Measurements from ENCODE around the gene FGF14.

Gene FGF14

DNA sequence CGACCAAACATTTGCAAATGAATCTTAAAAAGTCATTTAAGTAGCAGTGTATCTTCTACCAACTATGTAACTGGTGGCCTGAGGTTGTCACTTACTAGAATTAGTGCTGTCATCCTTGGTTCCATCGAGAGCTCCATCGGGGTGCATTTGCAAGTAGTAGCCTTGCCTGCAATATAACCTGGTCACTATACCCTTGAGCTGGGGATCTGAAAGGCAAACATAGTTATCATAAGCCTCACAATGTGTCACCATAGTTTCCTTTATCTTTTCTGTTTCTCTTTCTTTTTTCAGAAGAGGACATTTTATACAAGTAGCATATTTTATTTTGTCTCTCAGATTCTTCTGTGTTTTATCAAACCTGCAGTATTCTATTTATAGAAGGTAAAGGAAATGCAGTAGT is 526.8 kb downstream of the FGF14 start:
- H4K91ac ChIP-seq (ENCODE audit: low read depth, low read length): no peak overlapping the region
- no peak overlapping the region for H3K14ac ChIP-seq (ENCODE audit: low read length)
- no peak overlapping the region for H4K12ac ChIP-seq (ENCODE audit: low read depth, low read length)
- no peak overlapping the region for H3K18ac ChIP-seq (ENCODE audit: low read length)
- H2BK12ac ChIP-seq (ENCODE audit: low read length): no peak overlapping the region
- H2AK5ac ChIP-seq (ENCODE audit: low read length): no peak overlapping the region
- H3K27ac ChIP-seq (ENCODE audit: low read depth, low read length): no peak overlapping the region
- H3K9ac ChIP-seq (ENCODE audit: low read length): no peak overlapping the region
- H3K4me1 ChIP-seq (ENCODE audit: control insufficient read depth in 1 of 2, insufficient read depth in 2 of 2, low read length in 2 of 2): no peaks in the 10 kb centered on the region
- H4K8ac ChIP-seq (ENCODE audit: low read depth, low read length): no peak overlapping the region
- no peak overlapping the region for H2BK120ac ChIP-seq (ENCODE audit: insufficient read depth, low read length, poor library complexity)
- no peaks in the 10 kb centered on the region for H3K79me2 ChIP-seq (ENCODE audit: control insufficient read depth, insufficient read depth, low read length, poor library complexity)
- DNase-seq: no peak
- H2BK5ac ChIP-seq (ENCODE audit: low read depth, low read length, poor library complexity): no peak overlapping the region
- no peak overlapping the region for H3K4me3 ChIP-seq (ENCODE audit: low read depth, low read length)
- no peaks in the 10 kb centered on the region for H3K9me3 ChIP-seq (ENCODE audit: insufficient read depth, low read depth, low read length)
- no peaks in the 10 kb centered on the region for H3K27me3 ChIP-seq (ENCODE audit: insufficient read depth, low read length)
- WGBS (ENCODE audit: extremely low coverage, insufficient coverage, insufficient read length): no CpG with 5 or more reads among the region's 3 CpGs
- H3K79me1 ChIP-seq (ENCODE audit: low read length): no peaks in the 10 kb centered on the region
- no peak overlapping the region for H3K23ac ChIP-seq (ENCODE audit: low read length)
- no peaks in the 10 kb centered on the region for H3K36me3 ChIP-seq (ENCODE audit: control insufficient read depth in 1 of 2, insufficient read depth in 2 of 2, low read length in 2 of 2)
- no peak overlapping the region for H3K4ac ChIP-seq (ENCODE audit: low read depth, low read length)
- no peak overlapping the region for H2AFZ ChIP-seq (ENCODE audit: insufficient read depth, low read length, poor library complexity)
- H3K4me2 ChIP-seq (ENCODE audit: low read length): no peak overlapping the region

GRCh38 chr13:101869553-101869952 is 532.3 kb downstream of the FGF14 start:
- Histone ChIP-seq H3K27me3 (ENCODE audit: insufficient read depth, low read length) (no peaks in the 10 kb centered on the region), H3K27ac (ENCODE audit: low read depth, low read length) (no peak overlapping the region), H2BK5ac (ENCODE audit: low read depth, low read length, poor library complexity) (no peak overlapping the region), H3K18ac (ENCODE audit: low read length) (no peak overlapping the region), H2BK120ac (ENCODE audit: insufficient read depth, low read length, poor library complexity) (no peak overlapping the region), H4K8ac (ENCODE audit: low read depth, low read length) (no peak overlapping the region), H3K36me3 (ENCODE audit: control insufficient read depth in 1 of 2, insufficient read depth in 2 of 2, low read length in 2 of 2) (no peaks in the 10 kb centered on the region), H3K23ac (ENCODE audit: low read length) (no peak overlapping the region), H3K79me1 (ENCODE audit: low read length) (no peaks in the 10 kb centered on the region), H3K4me2 (ENCODE audit: low read length) (no peak overlapping the region), H4K12ac (ENCODE audit: low read depth, low read length) (no peak overlapping the region), H3K4me3 (ENCODE audit: low read depth, low read length) (no peak overlapping the region), H3K14ac (ENCODE audit: low read length) (no peak overlapping the region), H2BK12ac (ENCODE audit: low read length) (no peak overlapping the region), H3K9me3 (ENCODE audit: insufficient read depth, low read depth, low read length) (no peaks in the 10 kb centered on the region), H3K4me1 (ENCODE audit: control insufficient read depth in 1 of 2, insufficient read depth in 2 of 2, low read length in 2 of 2) (no peaks in the 10 kb centered on the region), H2AK5ac (ENCODE audit: low read length) (no peak overlapping the region), H4K91ac (ENCODE audit: low read depth, low read length) (no peak overlapping the region), H3K4ac (ENCODE audit: low read depth, low read length) (no peak overlapping the region), H2AFZ (ENCODE audit: insufficient read depth, low read length, poor library complexity) (no peak overlapping the region), H3K9ac (ENCODE audit: low read length) (no peak overlapping the region), H3K79me2 (ENCODE audit: control insufficient read depth, insufficient read depth, low read length, poor library complexity) (no peaks in the 10 kb centered on the region)
- DNase-seq: peak in 1 of 2 donors; percentile 41

DNA sequence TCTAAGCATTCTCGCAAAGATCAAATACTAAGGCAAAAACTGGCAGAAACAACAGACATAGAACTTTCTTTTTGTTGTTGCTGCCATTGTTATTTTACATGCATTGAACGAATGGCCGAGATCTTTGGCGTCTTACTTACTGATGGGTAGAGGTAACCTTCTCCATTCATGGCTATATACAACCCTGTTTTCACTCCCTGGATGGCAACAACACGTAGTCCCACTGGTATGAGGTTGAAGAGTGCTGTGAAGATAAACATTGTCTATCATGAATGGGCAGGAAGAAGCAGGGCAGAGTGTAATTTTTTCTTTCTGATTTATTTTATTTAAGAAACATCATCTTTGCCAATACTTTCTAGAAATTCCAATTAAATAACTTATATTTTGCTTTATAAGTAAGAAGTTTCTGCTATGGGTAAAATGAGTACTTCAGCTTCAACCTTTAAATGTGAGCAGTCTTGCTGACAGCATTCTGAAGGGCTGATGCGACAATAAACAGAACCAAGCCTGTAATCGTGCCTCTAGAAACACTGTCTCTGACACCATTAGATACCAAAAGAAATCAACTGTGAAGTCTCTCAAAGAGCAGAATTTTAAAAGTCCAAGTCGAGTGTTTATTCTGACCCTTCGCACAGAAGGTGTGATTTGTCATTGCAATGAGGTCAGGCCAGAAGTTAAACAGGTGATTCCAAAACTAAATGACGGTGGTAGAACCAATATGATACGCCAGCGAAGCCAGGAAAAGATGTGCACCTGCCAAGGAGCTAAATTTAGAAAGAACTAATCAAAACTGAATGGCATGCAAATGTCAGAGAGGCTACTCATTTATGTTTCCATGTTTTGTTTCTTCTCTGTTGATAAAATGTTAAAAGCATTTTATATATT is 533.0 kb downstream of the FGF14 start:
- Histone ChIP-seq H3K4me2 (ENCODE audit: low read length) (no peak overlapping the region), H4K8ac (ENCODE audit: low read depth, low read length) (no peak overlapping the region), H3K4me1 (ENCODE audit: control insufficient read depth in 1 of 2, insufficient read depth in 2 of 2, low read length in 2 of 2) (no peaks in the 10 kb centered on the region), H3K36me3 (ENCODE audit: control insufficient read depth in 1 of 2, insufficient read depth in 2 of 2, low read length in 2 of 2) (no peaks in the 10 kb centered on the region), H4K91ac (ENCODE audit: low read depth, low read length) (no peak overlapping the region), H3K4me3 (ENCODE audit: low read depth, low read length) (no peak overlapping the region), H3K27ac (ENCODE audit: low read depth, low read length) (no peak overlapping the region), H3K18ac (ENCODE audit: low read length) (no peak overlapping the region), H3K79me1 (ENCODE audit: low read length) (no peaks in the 10 kb centered on the region), H3K4ac (ENCODE audit: low read depth, low read length) (no peak overlapping the region), H2BK120ac (ENCODE audit: insufficient read depth, low read length, poor library complexity) (no peak overlapping the region), H3K79me2 (ENCODE audit: control insufficient read depth, insufficient read depth, low read length, poor library complexity) (no peaks in the 10 kb centered on the region), H3K9me3 (ENCODE audit: insufficient read depth, low read depth, low read length) (no peaks in the 10 kb centered on the region), H2BK12ac (ENCODE audit: low read length) (no peak overlapping the region), H3K23ac (ENCODE audit: low read length) (no peak overlapping the region), H4K12ac (ENCODE audit: low read depth, low read length) (no peak overlapping the region), H2AFZ (ENCODE audit: insufficient read depth, low read length, poor library complexity) (no peak overlapping the region), H3K14ac (ENCODE audit: low read length) (no peak overlapping the region), H2BK5ac (ENCODE audit: low read depth, low read length, poor library complexity) (no peak overlapping the region), H3K27me3 (ENCODE audit: insufficient read depth, low read length) (no peaks in the 10 kb centered on the region), H2AK5ac (ENCODE audit: low read length) (no peak overlapping the region), H3K9ac (ENCODE audit: low read length) (no peak overlapping the region)
- no CpG with 5 or more reads among the region's 12 CpGs for WGBS (ENCODE audit: extremely low coverage, insufficient coverage, insufficient read length)
- no peak for DNase-seq

DNA sequence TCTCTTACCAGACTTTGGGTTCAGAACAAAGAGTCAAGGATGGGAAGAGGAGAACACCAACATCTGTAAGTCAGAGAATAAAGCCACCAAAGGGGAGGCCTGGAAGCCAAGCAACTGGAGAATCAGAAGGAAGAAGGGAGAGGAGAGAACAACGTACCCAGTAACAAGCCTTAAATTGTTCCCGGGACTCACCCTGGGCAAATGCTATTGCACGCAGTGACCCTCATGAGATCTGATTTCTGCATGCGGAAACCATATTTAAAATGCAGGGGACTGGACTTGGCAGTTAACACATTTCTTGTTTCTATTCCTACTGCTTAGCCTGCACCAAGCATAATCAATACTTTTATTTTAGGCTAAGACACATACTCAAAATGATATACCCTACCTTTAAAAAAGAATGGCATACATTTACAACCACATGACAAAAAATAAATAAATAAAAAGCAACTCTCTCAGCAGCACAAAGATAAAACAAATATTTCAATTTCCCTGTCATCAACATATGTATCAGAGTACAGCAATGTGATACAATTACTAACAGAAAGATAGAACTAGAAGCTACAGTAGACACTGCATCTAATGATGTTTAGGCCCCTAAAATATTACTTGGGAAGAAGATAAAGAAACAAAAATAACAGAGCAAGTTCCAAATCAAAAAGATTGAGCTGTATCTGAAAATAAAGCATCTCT is 534.8 kb downstream of the FGF14 start:
- Histone ChIP-seq H2AFZ (ENCODE audit: insufficient read depth, low read length, poor library complexity) (no peak overlapping the region), H4K12ac (ENCODE audit: low read depth, low read length) (no peak overlapping the region), H3K27me3 (ENCODE audit: insufficient read depth, low read length) (no peaks in the 10 kb centered on the region), H3K14ac (ENCODE audit: low read length) (no peak overlapping the region), H2BK5ac (ENCODE audit: low read depth, low read length, poor library complexity) (no peak overlapping the region), H3K27ac (ENCODE audit: low read depth, low read length) (no peak overlapping the region), H3K9me3 (ENCODE audit: insufficient read depth, low read depth, low read length) (no peaks in the 10 kb centered on the region), H3K79me1 (ENCODE audit: low read length) (no peaks in the 10 kb centered on the region), H3K4me3 (ENCODE audit: low read depth, low read length) (no peak overlapping the region), H2BK120ac (ENCODE audit: insufficient read depth, low read length, poor library complexity) (no peak overlapping the region), H4K91ac (ENCODE audit: low read depth, low read length) (no peak overlapping the region), H3K23ac (ENCODE audit: low read length) (no peak overlapping the region), H3K4me1 (ENCODE audit: control insufficient read depth in 1 of 2, insufficient read depth in 2 of 2, low read length in 2 of 2) (no peaks in the 10 kb centered on the region), H3K9ac (ENCODE audit: low read length) (no peak overlapping the region), H4K8ac (ENCODE audit: low read depth, low read length) (no peak overlapping the region), H2BK12ac (ENCODE audit: low read length) (no peak overlapping the region), H3K36me3 (ENCODE audit: control insufficient read depth in 1 of 2, insufficient read depth in 2 of 2, low read length in 2 of 2) (no peaks in the 10 kb centered on the region), H3K4me2 (ENCODE audit: low read length) (no peak overlapping the region), H3K4ac (ENCODE audit: low read depth, low read length) (no peak overlapping the region), H3K18ac (ENCODE audit: low read length) (no peak overlapping the region), H3K79me2 (ENCODE audit: control insufficient read depth, insufficient read depth, low read length, poor library complexity) (no peaks in the 10 kb centered on the region), H2AK5ac (ENCODE audit: low read length) (no peak overlapping the region)
- WGBS (ENCODE audit: extremely low coverage, insufficient coverage, insufficient read length): no CpG with 5 or more reads among the region's 4 CpGs
- no peak for DNase-seq
